Effector memory CD4-positive, alpha-beta T cell (primary cell): ENCODE results near the gene FBXO46.
A peak's percentile ranks its signal among the peaks of the same experiment; 100 is the strongest.

Source experiments
- DNase-seq, 3 donors: peaks; one replicate each; pipeline ENCODE4 v3.0.0-alpha.2; 2020
- H3K27ac ChIP-seq: 2 replicates; pipeline ENCODE4 v1.7.0; 2013; ENCODE audit warnings: mild to moderate bottlenecking, low read length, moderate library complexity; ENCODE audit not compliant: insufficient read depth, poor library complexity, severe bottlenecking
- H3K27me3 ChIP-seq: replicated peaks from 2 replicates; pipeline ENCODE4 v1.7.0; 2013; ENCODE audit warnings: mild to moderate bottlenecking, low read length; ENCODE audit not compliant: insufficient read depth, control insufficient read depth, poor library complexity, severe bottlenecking
- H3K36me3 ChIP-seq: 2 replicates; pipeline ENCODE4 v1.7.0; 2013; ENCODE audit warnings: mild to moderate bottlenecking, low read length, moderate library complexity; ENCODE audit not compliant: control insufficient read depth, insufficient read depth
- H3K4me1 ChIP-seq: 2 replicates; pipeline ENCODE4 v1.7.0; 2013; ENCODE audit warnings: low read length, mild to moderate bottlenecking; ENCODE audit not compliant: control insufficient read depth, insufficient read depth, poor library complexity, severe bottlenecking
- H3K4me3 ChIP-seq: 2 replicates; pipeline ENCODE4 v1.7.0; 2013; ENCODE audit warnings: low read length, low read depth, mild to moderate bottlenecking; ENCODE audit not compliant: insufficient read depth, poor library complexity, severe bottlenecking
- H3K9me3 ChIP-seq: 2 replicates; pipeline ENCODE4 v1.7.0; 2013; ENCODE audit warnings: mild to moderate bottlenecking, low read length, moderate library complexity; ENCODE audit not compliant: control insufficient read depth

FBXO46 gene

GRCh38 chr19:45711851-45712698 is 18.6 kb downstream of the FBXO46 start:
- Histone ChIP-seq H3K4me3 (no peak overlapping the region), H3K27me3 (no peaks in the 10 kb centered on the region), H3K9me3 (no peaks in the 10 kb centered on the region), H3K36me3 (peaks cover 23% of the 10 kb centered on the region), H3K4me1 (peaks cover 12% of the 10 kb centered on the region), H3K27ac (no peak overlapping the region)
- DNase-seq, result no peak

GRCh38 chr19:45710356-45711130 is 20.2 kb downstream of the FBXO46 start:
- no peaks in the 10 kb centered on the region for H3K9me3 ChIP-seq
- H3K27me3 ChIP-seq, result no peaks in the 10 kb centered on the region
- peaks cover 23% of the 10 kb centered on the region for H3K36me3 ChIP-seq
- H3K4me1 ChIP-seq, result peaks cover 3% of the 10 kb centered on the region
- H3K4me3 ChIP-seq, result no peak overlapping the region
- no peak overlapping the region for H3K27ac ChIP-seq
- DNase-seq, result no peak

GRCh38 chr19:45705710-45706415 is 24.8 kb downstream of the FBXO46 start:
- H3K27ac ChIP-seq, result no peak overlapping the region

GRCh38 chr19:45705115-45705514 is 25.6 kb downstream of the FBXO46 start:
- no peak overlapping the region for H3K27ac ChIP-seq
- no peak for DNase-seq
- no peaks in the 10 kb centered on the region for H3K27me3 ChIP-seq
- H3K4me1 ChIP-seq, result no peaks in the 10 kb centered on the region
- H3K36me3 ChIP-seq, result peaks cover 12% of the 10 kb centered on the region
- H3K9me3 ChIP-seq, result no peaks in the 10 kb centered on the region
- H3K4me3 ChIP-seq, result no peak overlapping the region

More at GRCh38 chr19:45705710-45706415, 24.8 kb downstream of the FBXO46 start:
- Histone ChIP-seq H3K27me3 (no peaks in the 10 kb centered on the region), H3K9me3 (no peaks in the 10 kb centered on the region), H3K4me3 (no peak overlapping the region), H3K4me1 (no peaks in the 10 kb centered on the region), H3K36me3 (peaks cover 16% of the 10 kb centered on the region)
- no peak for DNase-seq

- Histone ChIP-seq H3K27ac (no peak overlapping the region), H3K36me3 (peaks cover 12% of the 10 kb centered on the region), H3K27me3 (no peaks in the 10 kb centered on the region), H3K9me3 (no peaks in the 10 kb centered on the region), H3K4me3 (no peak overlapping the region), H3K4me1 (no peaks in the 10 kb centered on the region)
- no peak for DNase-seq
Measured at GRCh38 chr19:45701676-45702075, 29.0 kb downstream of the FBXO46 start.

GRCh38 chr19:45693106-45693788 is 37.4 kb downstream of the FBXO46 start:
- Histone ChIP-seq H3K4me3 (peak overlapping the region; percentile 69), H3K36me3 (peaks cover 14% of the 10 kb centered on the region)
- DNase-seq, result peak; percentile 40 to 64 (median 43)

GRCh38 chr19:45692187-45693105 is 38.2 kb downstream of the FBXO46 start, which contains the start of gene QPCTL:
TSS of gene QPCTL (plus strand) at chr19:45692666. CDS start at chr19:45692704, 38 bp downstream.
- Histone ChIP-seq H3K27ac (peak within 1 kb of the TSS; percentile 83), H3K27me3 (no peaks in the 10 kb centered on the region), H3K4me1 (peaks cover 15% of the 10 kb centered on the region), H3K9me3 (no peaks in the 10 kb centered on the region), H3K4me3 (peak within 1 kb of the TSS; percentile 69), H3K36me3 (peaks cover 22% of the 10 kb centered on the region)
- peak; percentile 93 to 96 (median 96) for DNase-seq

More at GRCh38 chr19:45693106-45693788, 37.4 kb downstream of the FBXO46 start:
- H3K27me3 ChIP-seq, result no peaks in the 10 kb centered on the region
- no peaks in the 10 kb centered on the region for H3K9me3 ChIP-seq
- H3K4me1 ChIP-seq, result peaks cover 15% of the 10 kb centered on the region
- peak overlapping the region; percentile 83 for H3K27ac ChIP-seq

GRCh38 chr19:45691516-45692186 is 39.0 kb downstream of the FBXO46 start, which contains the start of gene SNRPD2:
TSS of gene SNRPD2 (minus strand) at chr19:45691953. CDS start at chr19:45691888, 65 bp downstream.
- H3K4me1 ChIP-seq, result peaks cover 15% of the 10 kb centered on the region
- peak within 1 kb of the TSS; percentile 83 for H3K27ac ChIP-seq
- peak within 1 kb of the TSS; percentile 69 for H3K4me3 ChIP-seq
- H3K9me3 ChIP-seq, result no peaks in the 10 kb centered on the region
- no peaks in the 10 kb centered on the region for H3K27me3 ChIP-seq
- H3K36me3 ChIP-seq, result peaks cover 29% of the 10 kb centered on the region
- peak; percentile 83 to 89 (median 86) for DNase-seq
